ENCODE measurements around the gene LTB4R2. TPM values are rescaled to one million over a fixed set of nuclear protein-coding genes. Genes with fewer than 3 reads are reported as not detected.

LTB4R2 gene
- total and polyA plus RNA-seq, 2 donors (not counting 1 experiment from before 2014, with no cell fraction given), result 10.7 to 11.7 TPM

- Histone ChIP-seq H2AFZ (ENCODE audit: insufficient read depth, low read depth, low read length, poor library complexity, severe bottlenecking) (no peak overlapping the region), H3K36me3 (replicated peaks in 1 of 2; ENCODE audit: control extremely low read depth in 1 of 2, control insufficient read depth in 1 of 2, extremely low read depth in 1 of 2, insufficient read depth in 2 of 2, low read length in 1 of 2) (no peaks in the 10 kb centered on the region), H3K27me3 (replicated peaks in 1 of 4; ENCODE audit: control extremely low read depth in 1 of 4, control insufficient read depth in 3 of 4, insufficient read depth in 4 of 4, low read length in 3 of 4) (peaks cover 0 to 15% (median 1%) of the 10 kb centered on the region in 4 experiments), H3K27ac (ENCODE audit: low read length in 2 of 2) (no peak overlapping the region), H3K4me1 (ENCODE audit: control insufficient read depth in 2 of 2, insufficient read depth in 2 of 2, low read length in 2 of 2) (peaks cover 13 to 14% of the 10 kb centered on the region in 2 donors), H3K4me2 (replicated peaks; ENCODE audit: low read depth, low read length, poor library complexity, severe bottlenecking) (no peak overlapping the region), H3K4me3 (ENCODE audit: control extremely low read depth in 1 of 5, extremely low read depth in 1 of 5, insufficient read depth in 1 of 5, low read depth in 2 of 5, low read length in 4 of 5) (no peak overlapping the region), H4K20me1 (ENCODE audit: control insufficient read depth, insufficient read depth, low read length, poor library complexity, severe bottlenecking) (no peaks in the 10 kb centered on the region), H3K79me2 (ENCODE audit: control insufficient read depth, insufficient read depth, low read length) (no peaks in the 10 kb centered on the region), H3K9me3 (ENCODE audit: control extremely low read depth in 1 of 3, control insufficient read depth in 2 of 3, insufficient read depth in 1 of 3, low read length in 2 of 3) (peaks cover 0 to 1% (median 0%) of the 10 kb centered on the region in 3 donors), H3K9ac (ENCODE audit: low read length) (no peak overlapping the region)
- Mint-ChIP-seq H3K4me1 (peaks cover 14% of the 10 kb centered on the region), H3K27me3 (peaks cover 18% of the 10 kb centered on the region), H3K4me3 (no peak overlapping the region), H3K27ac (no peak overlapping the region), H3K9me3 (ENCODE audit: insufficient read depth) (no peaks in the 10 kb centered on the region)
- POLR2A ChIA-PET, result no interaction called here
- TF ChIP-seq EZH2 (IDR thresholded peaks at IDR 0.05; ENCODE audit: borderline replicate concordance, insufficient read depth, low read depth, low read length, poor library complexity, severe bottlenecking), result no peak
- TF ChIP-seq, protein P1, sequence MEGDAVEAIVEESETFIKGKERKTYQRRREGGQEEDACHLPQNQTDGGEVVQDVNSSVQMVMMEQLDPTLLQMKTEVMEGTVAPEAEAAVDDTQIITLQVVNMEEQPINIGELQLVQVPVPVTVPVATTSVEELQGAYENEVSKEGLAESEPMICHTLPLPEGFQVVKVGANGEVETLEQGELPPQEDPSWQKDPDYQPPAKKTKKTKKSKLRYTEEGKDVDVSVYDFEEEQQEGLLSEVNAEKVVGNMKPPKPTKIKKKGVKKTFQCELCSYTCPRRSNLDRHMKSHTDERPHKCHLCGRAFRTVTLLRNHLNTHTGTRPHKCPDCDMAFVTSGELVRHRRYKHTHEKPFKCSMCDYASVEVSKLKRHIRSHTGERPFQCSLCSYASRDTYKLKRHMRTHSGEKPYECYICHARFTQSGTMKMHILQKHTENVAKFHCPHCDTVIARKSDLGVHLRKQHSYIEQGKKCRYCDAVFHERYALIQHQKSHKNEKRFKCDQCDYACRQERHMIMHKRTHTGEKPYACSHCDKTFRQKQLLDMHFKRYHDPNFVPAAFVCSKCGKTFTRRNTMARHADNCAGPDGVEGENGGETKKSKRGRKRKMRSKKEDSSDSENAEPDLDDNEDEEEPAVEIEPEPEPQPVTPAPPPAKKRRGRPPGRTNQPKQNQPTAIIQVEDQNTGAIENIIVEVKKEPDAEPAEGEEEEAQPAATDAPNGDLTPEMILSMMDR (IDR thresholded peaks at IDR 0.05), result no peak
- no CpG with 5 or more reads among the region's 2 CpGs for WGBS (ENCODE audit: insufficient coverage)
- CTCF ChIA-PET, result interaction anchor here (1.3 to 5.4 kb wide), 5 partner anchors 12 to 75 kb away, joined by 4 to 42 read pairs (median 20); partner anchors contain the start of genes CBLN3 and KHNYN
- intact Hi-C loops (cut with micrococcal nuclease), result loop anchor here (10.0 kb wide), 2 partner anchors 313 to 343 kb away; no protein-coding TSS in a partner anchor
- DNase-seq, result no peak
- no peak for ATAC-seq (ENCODE audit: low read depth)
Observed at GRCh38 chr14:24361326-24361725, 51.4 kb downstream of the LTB4R2 start.

Small RNA genes within 50 kb of the gene (small RNA-seq; reads per million reads assigned to genes)
- gene RF00026 (ENCODE audit: insufficient read length, low read depth, low replicate concordance), result not detected

Other genes starting within 250 kb of the LTB4R2 start
Only the 30 nearest of the 33 such genes appear.
- gene DCAF11, start 195.4 kb upstream of the LTB4R2 start, total RNA-seq, result 84.8 and 96.3 TPM in 2 replicates
- 64.5 and 66.7 TPM in 2 replicates for gene DCAF11, start 195.4 kb upstream of the LTB4R2 start, polyA plus RNA-seq
- 8.1 and 8.8 TPM in 2 replicates for gene NRL, start 195.2 kb upstream of the LTB4R2 start, total RNA-seq
- gene NRL, start 195.2 kb upstream of the LTB4R2 start, polyA plus RNA-seq, result 4.8 and 7.0 TPM in 2 replicates
- 2.6 and 3.6 TPM in 2 replicates for gene FITM1, start 179.5 kb upstream of the LTB4R2 start, total RNA-seq
- gene FITM1, start 179.5 kb upstream of the LTB4R2 start, polyA plus RNA-seq, result 3.3 and 4.6 TPM in 2 replicates
- 227 and 237 TPM in 2 replicates for gene PSME1, start 173.9 kb upstream of the LTB4R2 start, total RNA-seq
- 257 and 295 TPM in 2 replicates for gene PSME1, start 173.9 kb upstream of the LTB4R2 start, polyA plus RNA-seq
- gene EMC9, start 168.5 kb upstream of the LTB4R2 start, total RNA-seq, result 24.7 and 26.4 TPM in 2 replicates
- gene EMC9, start 168.5 kb upstream of the LTB4R2 start, polyA plus RNA-seq, result 19.3 and 25.9 TPM in 2 replicates
- gene PSME2, start 163.5 kb upstream of the LTB4R2 start, total RNA-seq, result 127 and 141 TPM in 2 replicates
- gene PSME2, start 163.5 kb upstream of the LTB4R2 start, polyA plus RNA-seq, result 126 and 137 TPM in 2 replicates
- gene RNF31, start 162.6 kb upstream of the LTB4R2 start, total RNA-seq, result 103 and 114 TPM in 2 replicates
- 48.3 and 69.8 TPM in 2 replicates for gene RNF31, start 162.6 kb upstream of the LTB4R2 start, polyA plus RNA-seq
- gene IRF9, start 148.9 kb upstream of the LTB4R2 start, total RNA-seq, result 243 and 269 TPM in 2 replicates
- gene IRF9, start 148.9 kb upstream of the LTB4R2 start, polyA plus RNA-seq, result 191 and 237 TPM in 2 replicates
- gene REC8, start 138.1 kb upstream of the LTB4R2 start, total RNA-seq, result 48.4 and 62.1 TPM in 2 replicates
- 34.0 and 39.5 TPM in 2 replicates for gene REC8, start 138.1 kb upstream of the LTB4R2 start, polyA plus RNA-seq
- 29.8 and 35.0 TPM in 2 replicates for gene IPO4, start 121.3 kb upstream of the LTB4R2 start, total RNA-seq
- gene IPO4, start 121.3 kb upstream of the LTB4R2 start, polyA plus RNA-seq, result 26.7 and 28.3 TPM in 2 replicates
- 24.5 and 33.9 TPM in 2 replicates for gene TM9SF1, start 114.7 kb upstream of the LTB4R2 start, total RNA-seq
- 7.6 and 10.0 TPM in 2 replicates for gene TM9SF1, start 114.7 kb upstream of the LTB4R2 start, polyA plus RNA-seq
- gene TSSK4, start 104.4 kb upstream of the LTB4R2 start, total RNA-seq, result 1.7 TPM in 2 replicates
- gene TSSK4, start 104.4 kb upstream of the LTB4R2 start, polyA plus RNA-seq, result 0.14 and 0.45 TPM in 2 replicates
- 102 and 103 TPM in 2 replicates for gene CHMP4A, start 96.7 kb upstream of the LTB4R2 start, total RNA-seq
- 91.2 and 95.1 TPM in 2 replicates for gene CHMP4A, start 96.7 kb upstream of the LTB4R2 start, polyA plus RNA-seq
- gene MDP1, start 94.1 kb upstream of the LTB4R2 start, total RNA-seq, result 11.3 and 17.0 TPM in 2 replicates
- gene MDP1, start 94.1 kb upstream of the LTB4R2 start, polyA plus RNA-seq, result 22.6 and 28.1 TPM in 2 replicates
- gene NEDD8, start 77.8 kb upstream of the LTB4R2 start, total RNA-seq, result 86.6 and 98.5 TPM in 2 replicates
- gene NEDD8, start 77.8 kb upstream of the LTB4R2 start, polyA plus RNA-seq, result 86.7 and 104 TPM in 2 replicates
- 58.7 and 64.3 TPM in 2 replicates for gene GMPR2, start 77.2 kb upstream of the LTB4R2 start, total RNA-seq
- 33.3 and 39.7 TPM in 2 replicates for gene GMPR2, start 77.2 kb upstream of the LTB4R2 start, polyA plus RNA-seq
- 165 and 169 TPM in 2 replicates for gene TINF2, start 67.5 kb upstream of the LTB4R2 start, total RNA-seq
- gene TINF2, start 67.5 kb upstream of the LTB4R2 start, polyA plus RNA-seq, result 103 and 108 TPM in 2 replicates
- gene TGM1, start 47.0 kb upstream of the LTB4R2 start, total RNA-seq, result 11.4 and 11.9 TPM in 2 replicates
- 2.7 and 4.9 TPM in 2 replicates for gene TGM1, start 47.0 kb upstream of the LTB4R2 start, polyA plus RNA-seq
- gene RABGGTA, start 38.5 kb upstream of the LTB4R2 start, total RNA-seq, result 57.9 and 70.1 TPM in 2 replicates
- 134 and 159 TPM in 2 replicates for gene RABGGTA, start 38.5 kb upstream of the LTB4R2 start, polyA plus RNA-seq
- gene DHRS1, start 10.4 kb upstream of the LTB4R2 start, total RNA-seq, result 42.7 and 43.7 TPM in 2 replicates
- gene DHRS1, start 10.4 kb upstream of the LTB4R2 start, polyA plus RNA-seq, result 69.9 and 76.9 TPM in 2 replicates
- 22.6 and 24.5 TPM in 2 replicates for gene NOP9, start 10.3 kb upstream of the LTB4R2 start, total RNA-seq
- gene NOP9, start 10.3 kb upstream of the LTB4R2 start, polyA plus RNA-seq, result 9.7 and 13.7 TPM in 2 replicates
- 32.8 and 34.3 TPM in 2 replicates for gene CIDEB, start 2.2 kb upstream of the LTB4R2 start, total RNA-seq
- gene CIDEB, start 2.2 kb upstream of the LTB4R2 start, polyA plus RNA-seq, result 17.9 and 26.2 TPM in 2 replicates
- 8.8 and 9.2 TPM in 2 replicates for gene LTB4R, start 1.4 kb downstream of the LTB4R2 start, total RNA-seq
- 15.7 and 19.1 TPM in 2 replicates for gene LTB4R, start 1.4 kb downstream of the LTB4R2 start, polyA plus RNA-seq
- gene ADCY4, start 24.9 kb downstream of the LTB4R2 start, total RNA-seq, result 5.8 and 7.8 TPM in 2 replicates
- gene ADCY4, start 24.9 kb downstream of the LTB4R2 start, polyA plus RNA-seq, result 2.3 and 3.4 TPM in 2 replicates
- 76.6 and 77.6 TPM in 2 replicates for gene RIPK3, start 29.9 kb downstream of the LTB4R2 start, total RNA-seq
- 58.5 and 65.5 TPM in 2 replicates for gene RIPK3, start 29.9 kb downstream of the LTB4R2 start, polyA plus RNA-seq
- gene NFATC4, start 58.0 kb downstream of the LTB4R2 start, total RNA-seq, result 7.6 and 7.9 TPM in 2 replicates
- 3.1 and 3.7 TPM in 2 replicates for gene NFATC4, start 58.0 kb downstream of the LTB4R2 start, polyA plus RNA-seq
- gene NYNRIN, start 88.9 kb downstream of the LTB4R2 start, total RNA-seq, result 0.29 and 0.34 TPM in 2 replicates
- 0.04 TPM in 2 replicates for gene NYNRIN, start 88.9 kb downstream of the LTB4R2 start, polyA plus RNA-seq
- gene CBLN3, start 119.5 kb downstream of the LTB4R2 start, total RNA-seq, result 128 and 134 TPM in 2 replicates
- 29.1 and 35.0 TPM in 2 replicates for gene CBLN3, start 119.5 kb downstream of the LTB4R2 start, polyA plus RNA-seq
- gene KHNYN, start 119.8 kb downstream of the LTB4R2 start, total RNA-seq, result 182 and 184 TPM in 2 replicates
- 74.4 and 111 TPM in 2 replicates for gene KHNYN, start 119.8 kb downstream of the LTB4R2 start, polyA plus RNA-seq
- 107 and 126 TPM in 2 replicates for gene SDR39U1, start 132.6 kb downstream of the LTB4R2 start, total RNA-seq
- 247 and 248 TPM in 2 replicates for gene SDR39U1, start 132.6 kb downstream of the LTB4R2 start, polyA plus RNA-seq

All from B cell (primary cell).